NCI-H1694 (cell line): ENCODE results near the gene VPS41.
"Not testable (repeated sequence)": the region's sequence is repeated elsewhere in the genome, so short reads cannot be mapped to it uniquely, and the experiment has no call there.

Source experiments
- DNase-seq: peaks from one replicate; lab custom pipeline; 2025; lab: John Stamatoyannopoulos, UW

VPS41 gene

DNA sequence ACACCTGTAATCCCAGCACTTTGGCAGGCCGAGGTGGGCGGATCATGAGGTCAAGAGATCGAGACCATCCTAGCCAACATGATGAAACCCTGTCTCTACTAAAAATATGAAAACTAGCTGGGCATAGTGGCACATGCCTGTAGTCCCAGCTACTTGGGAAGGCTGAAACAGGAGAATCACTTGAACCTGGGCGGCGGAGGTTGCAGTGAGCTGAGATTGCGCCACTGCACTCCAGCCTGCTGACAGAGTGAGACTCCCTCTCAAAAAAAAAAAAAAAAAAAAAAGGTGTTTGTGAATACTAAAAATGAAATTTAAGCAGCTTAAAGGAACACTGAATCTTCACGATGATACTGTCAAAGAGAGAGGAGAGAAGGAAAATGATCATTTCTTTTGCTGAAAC is 54.0 kb downstream of the VPS41 start:
- DNase-seq = not testable (repeated sequence)

DNA sequence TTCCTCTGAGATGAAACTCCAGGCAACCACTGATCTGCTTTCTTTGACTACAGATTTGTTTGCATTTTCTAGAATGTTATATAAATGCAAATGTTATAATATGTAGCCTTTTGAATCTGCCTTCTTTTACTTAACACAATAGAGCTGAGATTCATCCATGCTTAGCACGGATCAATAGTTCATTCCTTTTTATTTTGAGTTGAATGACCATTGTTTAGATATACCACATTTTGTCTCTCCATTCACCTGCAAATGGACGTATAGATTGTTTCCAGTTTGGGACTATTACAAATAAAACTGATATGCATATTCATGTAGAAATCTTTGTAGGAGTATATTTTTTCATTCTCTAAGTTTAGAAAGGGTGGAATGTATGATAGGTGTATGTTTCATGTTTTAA is 57.7 kb downstream of the VPS41 start:
- no peak for DNase-seq

DNA sequence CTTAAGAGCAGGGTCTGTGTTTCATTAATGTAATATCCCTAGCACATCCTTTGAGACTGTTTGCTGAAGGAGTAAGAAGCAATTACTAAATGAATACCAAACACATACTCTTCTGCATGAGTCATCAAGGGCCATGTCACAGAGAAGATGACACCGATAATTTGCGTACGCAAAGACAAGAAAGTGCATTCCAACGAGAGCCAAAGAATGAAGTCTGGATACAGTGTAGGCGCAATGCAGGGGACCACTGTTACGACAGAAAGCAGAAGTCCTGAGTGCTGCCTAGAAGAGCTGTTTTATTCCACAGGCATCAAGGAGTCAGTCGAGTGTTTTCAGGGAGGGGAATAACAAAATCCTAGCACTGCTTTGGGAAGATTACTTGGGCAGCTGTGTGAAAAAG is 62.7 kb downstream of the VPS41 start:
- DNase-seq = no peak

DNA sequence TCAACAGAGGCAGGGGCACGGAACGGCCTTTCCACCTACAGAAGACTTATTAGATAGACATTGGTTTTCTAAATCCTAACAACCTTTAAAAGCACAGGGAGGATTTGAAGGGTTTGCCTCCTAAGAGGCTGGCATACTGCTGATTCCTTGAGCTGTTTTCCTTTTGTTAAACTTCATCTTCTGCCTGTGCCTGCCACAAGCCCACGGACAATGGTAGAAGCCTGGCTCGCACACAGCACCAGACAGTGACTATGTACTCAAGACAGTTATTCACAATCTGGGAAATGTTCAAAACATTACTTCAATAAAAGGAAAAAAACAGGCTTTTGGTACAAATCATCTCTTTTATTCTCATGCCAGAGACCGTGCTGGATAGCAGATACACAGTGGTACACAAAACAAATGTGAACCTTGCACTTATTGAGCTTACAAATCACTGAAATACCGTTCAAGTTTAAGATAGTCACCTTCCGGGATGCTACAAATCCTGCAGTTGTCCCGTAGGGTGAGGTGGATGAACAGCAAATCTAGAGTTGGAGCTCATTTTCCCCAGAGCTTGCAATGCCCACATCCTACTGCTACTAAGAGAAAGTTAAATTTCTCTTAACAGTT is 63.9 kb downstream of the VPS41 start:
- DNase-seq = no peak

DNA sequence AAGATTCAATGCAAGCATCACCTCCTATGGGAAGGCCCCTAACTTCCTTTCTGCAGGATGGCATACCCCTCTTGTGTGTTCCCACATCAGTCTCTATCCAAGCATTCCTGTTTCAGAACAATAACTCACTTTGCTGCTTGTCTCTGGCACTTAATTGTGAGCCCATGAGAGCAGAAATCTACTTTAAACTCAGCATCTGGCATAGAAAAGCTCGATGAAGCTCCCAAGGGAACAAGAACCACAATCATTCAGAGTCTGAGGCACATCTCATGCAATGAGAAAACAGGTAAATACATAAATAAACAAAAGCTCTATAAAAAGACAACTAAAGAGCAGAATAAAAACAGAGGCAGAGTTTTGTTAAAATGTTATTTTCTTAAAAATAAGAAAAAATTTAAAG is 66.2 kb downstream of the VPS41 start:
- no peak for DNase-seq

DNA sequence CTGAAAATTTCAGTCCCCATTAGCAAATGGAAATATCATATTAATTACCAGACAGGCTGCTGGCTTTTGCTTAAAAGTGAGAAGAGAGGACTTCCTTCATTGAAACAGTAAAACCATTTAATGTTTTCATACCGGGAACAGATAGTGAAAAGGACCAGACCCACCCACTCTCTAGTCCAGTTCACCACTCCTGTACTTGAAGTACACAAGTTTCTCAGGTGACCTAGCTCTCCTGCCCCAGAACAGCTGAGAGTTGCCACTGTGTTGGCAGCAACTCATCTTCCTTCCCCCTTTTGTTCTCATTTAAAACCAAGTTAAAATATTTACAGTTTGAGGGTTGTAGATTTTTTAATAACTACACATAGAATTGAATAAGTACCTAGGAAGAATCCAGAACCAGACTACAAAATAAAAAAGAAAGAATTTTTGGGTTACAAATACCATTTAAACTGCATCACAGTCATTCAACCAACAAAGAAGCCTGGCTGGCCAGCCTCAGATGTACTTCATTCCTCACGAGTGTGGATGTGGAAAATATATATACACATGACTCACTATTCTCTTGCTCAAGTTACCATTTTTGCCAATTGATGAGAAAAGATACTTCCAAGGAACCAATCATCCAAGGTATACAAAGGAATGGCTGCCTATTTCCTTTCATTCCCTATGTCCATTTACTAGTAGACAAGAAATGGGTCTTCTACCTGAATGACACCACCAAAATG is 68.1 kb downstream of the VPS41 start:
- no peak for DNase-seq

DNA sequence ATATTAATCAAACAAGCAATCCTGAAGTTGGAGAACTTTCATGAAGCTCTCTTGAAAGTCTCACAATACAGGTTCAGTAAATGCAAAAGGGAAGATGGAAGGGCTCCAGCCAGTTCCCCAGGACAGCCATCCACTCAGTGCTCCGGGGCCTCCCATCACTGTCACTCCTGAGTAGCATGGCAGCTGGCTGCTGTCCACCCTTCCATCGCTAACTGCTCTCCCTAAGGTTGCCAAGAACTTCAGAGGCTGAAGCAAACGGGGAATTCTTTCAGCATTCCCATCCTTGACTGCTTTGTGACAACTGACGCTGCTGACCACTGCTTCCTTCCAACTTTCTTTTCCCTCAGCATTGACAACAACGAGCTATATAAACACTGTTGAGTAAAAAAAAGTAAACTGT is 69.1 kb downstream of the VPS41 start:
- DNase-seq = no peak

DNA sequence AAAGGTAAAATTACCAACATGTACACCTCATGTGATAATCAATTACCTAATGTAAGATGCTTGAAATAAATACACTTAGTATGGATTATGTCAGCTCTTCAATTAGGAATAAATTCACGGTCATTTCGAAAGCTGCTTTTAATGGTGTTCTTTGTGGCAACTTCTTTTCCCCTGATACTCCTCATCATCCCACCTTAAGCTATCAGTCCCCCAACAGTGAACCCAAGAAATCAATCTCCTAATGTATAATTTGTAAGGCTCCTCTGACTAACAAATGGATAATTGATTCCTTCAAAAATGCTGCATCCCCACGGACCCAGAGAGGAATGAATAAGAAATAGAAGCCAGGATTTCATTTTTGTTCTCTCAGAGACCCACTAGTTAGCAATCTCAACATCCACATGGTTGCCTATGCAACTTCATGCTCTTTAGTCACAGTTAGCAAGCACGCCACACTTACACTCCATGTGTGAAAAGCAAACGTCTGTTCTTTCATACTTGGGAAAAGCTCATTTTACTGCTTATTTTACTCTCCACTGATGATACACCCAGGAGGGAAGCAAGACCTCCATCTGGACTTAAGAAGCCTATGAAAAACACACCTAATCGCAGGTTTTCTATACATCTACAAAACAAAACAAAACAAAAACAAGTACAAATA is 70.1 kb downstream of the VPS41 start:
- no peak for DNase-seq

DNA sequence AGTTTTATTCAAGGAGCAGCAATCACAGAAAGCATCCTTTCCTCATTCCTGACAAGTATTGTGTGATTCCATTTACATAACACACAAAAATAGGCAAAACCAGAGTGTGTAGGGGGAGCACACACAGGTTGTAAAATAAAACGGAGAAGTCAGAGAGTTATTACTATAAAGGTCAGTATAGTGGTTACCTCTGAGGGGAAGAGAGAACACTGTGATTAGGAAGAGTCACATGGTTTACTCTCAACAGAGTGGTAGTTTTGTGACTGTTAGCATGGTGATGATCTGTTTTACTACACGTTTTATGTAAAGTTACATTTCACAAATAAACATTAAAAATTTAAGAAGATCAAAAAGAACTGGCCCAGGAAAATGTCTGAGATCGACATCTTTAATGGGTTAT is 74.6 kb downstream of the VPS41 start:
- DNase-seq = no peak

DNA sequence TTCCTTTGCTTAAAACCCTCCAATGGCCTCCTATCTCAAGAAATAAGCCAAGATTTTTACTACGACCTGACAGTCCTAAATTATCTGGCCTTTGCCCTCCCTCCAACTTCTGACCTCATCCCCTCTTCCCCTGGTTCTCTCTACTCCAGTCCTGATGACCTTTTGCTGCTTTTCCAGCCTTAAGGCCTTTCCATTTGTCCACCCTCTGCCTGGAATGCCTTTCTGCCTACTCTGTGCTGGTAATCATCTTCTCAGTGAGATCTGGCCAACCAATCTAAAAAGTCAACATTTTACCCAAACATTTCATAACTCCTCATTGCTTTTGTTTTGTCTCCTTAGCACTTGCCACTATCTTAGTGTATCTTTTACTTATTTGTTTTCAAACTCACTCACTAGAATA is 75.7 kb downstream of the VPS41 start:
- no peak for DNase-seq

DNA sequence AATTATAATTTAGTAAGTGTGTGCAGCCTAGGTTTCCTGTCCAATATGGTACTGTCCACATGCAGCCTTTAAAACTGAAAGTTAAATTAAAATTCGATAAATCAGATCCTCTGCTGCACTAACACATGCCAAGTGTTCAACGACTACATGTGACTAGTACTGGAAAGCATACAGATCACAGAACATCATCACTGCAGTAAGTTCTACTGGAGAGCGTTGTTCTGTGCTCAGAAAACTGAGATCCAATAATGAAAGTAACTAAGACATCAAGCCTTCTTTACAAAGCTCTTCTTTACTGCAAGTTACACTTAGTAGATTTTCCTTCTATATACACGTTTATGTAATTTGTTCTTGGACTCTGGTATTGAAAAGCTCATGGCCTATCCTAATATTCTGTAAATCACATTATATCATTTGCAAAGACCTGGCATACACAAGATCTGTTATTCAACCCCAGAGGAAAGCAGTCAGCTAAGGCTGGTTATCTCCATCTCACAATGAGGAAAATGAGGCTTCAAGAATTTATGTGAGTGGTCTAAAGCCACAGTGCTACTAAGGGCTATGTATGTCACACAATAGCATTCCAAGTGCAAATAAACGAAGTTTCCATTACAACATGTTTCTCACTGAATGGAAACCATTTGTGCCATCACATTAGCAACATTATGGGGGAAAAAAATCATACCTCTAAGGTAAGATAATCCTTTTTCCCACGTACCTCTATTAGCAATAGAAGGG is 77.6 kb downstream of the VPS41 start:
- no peak for DNase-seq

DNA sequence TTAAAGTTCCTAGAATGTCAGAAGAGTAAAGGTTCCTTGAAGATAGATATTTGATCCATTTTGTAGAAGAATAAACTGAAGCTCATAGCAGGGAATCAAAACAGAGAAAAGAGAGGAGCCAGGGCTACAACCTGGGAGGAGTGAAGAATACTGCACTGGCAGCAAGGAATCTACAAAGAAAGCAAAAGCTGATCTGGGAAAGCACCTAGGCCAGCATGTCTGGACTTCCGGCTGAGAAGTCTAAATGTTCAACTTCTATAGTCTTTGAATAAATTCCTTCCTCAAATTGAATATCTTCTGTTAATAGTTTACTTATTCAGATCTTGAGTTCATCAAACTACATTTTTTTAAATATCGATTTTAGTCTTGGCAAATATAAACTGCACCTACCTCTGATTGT is 78.2 kb downstream of the VPS41 start:
- no peak for DNase-seq

DNA sequence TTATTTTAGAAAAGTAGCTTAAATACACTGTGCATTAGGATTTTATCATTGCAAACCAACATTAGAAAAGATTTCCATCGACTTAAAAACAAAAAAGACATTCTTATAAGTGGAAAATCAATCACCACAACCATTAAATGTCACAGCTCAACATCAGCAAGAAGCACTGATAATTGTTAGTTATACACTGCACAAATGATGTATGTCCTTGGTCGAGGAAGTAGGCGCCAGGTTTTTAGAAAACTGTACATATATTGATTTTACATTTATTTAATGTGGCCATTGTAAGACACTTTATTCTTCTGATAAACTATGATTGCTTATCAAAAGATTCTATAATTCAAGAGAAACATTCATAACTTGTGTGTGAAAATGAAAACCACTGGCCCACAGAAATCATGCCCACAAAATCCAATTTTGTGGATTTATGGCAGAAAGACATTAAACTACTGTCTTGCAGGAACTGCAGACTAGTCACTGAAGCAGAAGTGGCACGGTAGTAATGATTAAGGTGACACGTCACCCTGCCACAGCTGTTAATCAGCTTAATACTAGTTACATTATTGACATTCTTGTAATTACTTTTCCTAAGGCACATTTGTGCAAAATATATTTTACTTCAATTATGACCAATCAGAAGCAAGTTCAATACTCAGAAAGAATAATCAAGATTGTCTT is 79.4 kb downstream of the VPS41 start:
- no peak for DNase-seq

DNA sequence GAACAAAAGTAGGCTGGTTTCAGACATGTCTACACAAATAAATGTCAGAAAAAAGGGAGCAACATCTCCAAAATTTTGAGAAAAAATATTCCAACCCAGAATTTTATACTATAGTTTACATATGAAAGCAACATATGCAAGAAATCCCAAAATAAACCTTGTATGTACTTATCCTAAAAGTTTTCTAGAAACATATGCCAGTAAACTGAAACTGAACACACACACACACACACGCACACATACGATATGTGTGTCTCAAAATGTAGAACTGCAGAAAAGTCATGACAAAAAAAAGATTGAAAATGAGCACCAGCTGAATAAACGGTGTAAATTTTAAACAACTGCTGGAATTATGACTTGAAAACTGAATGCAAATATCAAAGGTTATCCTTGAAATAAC is 81.0 kb downstream of the VPS41 start:
- no peak for DNase-seq

DNA sequence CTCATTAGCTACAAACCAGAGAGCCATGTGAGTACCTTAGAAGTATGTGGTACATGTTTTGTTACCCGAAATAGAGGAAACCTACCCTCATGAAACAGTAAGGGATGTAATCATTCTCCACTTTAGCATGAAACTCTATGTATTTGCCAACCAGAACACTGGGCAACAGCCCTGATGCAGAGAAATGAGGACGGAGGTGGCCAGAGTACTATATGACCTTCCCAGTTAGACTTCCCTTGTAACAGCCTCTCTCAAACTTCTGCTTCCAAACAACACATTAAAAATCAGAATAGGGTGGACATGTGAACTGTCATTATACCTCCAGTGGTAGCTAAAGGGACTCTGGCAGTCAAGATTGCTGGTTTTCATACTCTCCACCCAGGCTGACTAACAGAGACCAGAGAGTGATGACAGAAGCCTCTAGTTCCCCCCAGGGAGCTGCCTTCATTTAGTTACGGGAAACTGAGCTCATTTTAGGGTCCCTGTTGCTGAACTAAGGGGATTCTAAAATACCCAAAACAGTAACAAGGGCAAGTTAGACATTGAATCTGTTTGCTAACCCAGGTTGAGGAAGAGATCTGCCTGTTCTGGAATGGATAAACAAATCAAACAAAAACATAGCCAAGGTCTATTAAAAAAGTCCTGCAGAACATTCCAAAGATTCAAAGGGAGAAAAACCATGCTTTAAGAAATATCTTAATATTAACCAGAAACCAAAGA is 83.1 kb downstream of the VPS41 start:
- no peak for DNase-seq

DNA sequence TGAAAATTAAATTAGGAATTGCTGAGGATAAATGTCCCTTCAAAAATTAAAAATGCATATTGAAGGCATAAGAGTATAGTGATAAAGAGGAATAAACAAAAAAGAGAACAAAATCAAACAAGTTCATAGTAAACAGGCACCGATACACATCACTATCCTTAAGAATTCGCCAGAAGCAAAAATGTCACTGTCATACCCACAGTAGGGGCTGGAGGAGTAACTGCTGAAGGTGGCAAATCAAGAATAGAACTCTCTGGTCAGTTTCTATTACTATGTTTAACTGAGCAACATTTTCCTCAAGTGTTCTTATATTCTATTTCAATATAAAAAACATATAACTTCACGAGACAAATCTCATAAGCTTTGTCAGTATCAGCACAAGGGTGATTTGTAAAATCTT is 84.0 kb downstream of the VPS41 start:
- DNase-seq = no peak

DNA sequence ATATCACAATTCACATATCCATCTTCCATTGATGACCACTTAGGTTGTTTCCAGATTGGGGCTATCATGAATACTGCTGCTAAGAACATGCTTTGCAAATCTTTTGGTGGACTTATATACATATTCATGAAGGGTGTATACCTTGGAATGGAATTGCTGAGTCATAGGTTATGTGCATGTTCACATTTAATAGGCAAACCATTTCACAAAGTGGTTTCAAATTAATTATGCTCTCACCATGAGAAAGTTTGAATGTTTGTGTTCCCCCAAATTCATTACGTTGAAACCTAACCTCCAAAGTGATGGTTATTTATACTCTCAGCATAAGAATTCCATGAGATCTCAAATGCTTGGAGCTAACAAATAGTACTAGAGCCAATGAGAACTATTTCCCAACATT is 86.4 kb downstream of the VPS41 start:
- no peak for DNase-seq

DNA sequence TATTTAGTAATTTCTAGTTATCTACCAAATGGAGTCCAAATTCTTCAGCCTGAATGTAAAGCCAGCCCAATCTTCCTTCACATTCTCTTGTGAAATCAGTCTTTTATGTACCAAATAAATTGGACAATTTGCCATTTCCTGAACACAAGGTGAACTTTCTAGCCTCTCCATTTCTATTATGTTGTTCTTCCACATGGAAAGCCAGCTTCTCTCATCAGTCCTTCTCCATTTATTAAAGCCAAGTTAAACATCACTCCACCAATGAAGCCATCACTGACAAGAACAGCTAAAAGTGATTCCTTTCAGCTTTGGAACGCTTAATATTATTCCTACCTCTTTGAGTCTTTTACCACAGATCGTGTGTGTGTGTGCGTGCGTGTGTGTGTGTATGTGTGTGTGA is 88.4 kb downstream of the VPS41 start:
- no peak for DNase-seq

DNA sequence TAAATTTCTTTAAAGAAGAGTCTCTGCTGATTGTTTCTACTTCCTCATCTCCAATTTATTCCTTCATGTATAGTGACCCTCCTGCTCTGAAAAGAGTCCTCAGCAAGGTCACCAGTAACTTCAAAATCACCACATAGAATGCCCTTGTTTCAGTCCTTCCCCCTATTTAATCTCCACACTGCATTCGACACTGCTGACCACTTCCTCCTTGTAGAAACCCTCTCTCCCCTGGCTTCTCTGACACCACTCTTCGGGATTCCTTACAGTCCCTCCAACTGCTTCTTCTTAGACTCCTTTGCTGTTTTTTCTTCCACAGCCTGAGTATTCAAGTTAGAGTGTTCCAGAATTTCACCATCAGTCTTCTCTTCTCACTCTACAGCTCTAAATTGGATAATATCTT is 89.5 kb downstream of the VPS41 start:
- DNase-seq = no peak

DNA sequence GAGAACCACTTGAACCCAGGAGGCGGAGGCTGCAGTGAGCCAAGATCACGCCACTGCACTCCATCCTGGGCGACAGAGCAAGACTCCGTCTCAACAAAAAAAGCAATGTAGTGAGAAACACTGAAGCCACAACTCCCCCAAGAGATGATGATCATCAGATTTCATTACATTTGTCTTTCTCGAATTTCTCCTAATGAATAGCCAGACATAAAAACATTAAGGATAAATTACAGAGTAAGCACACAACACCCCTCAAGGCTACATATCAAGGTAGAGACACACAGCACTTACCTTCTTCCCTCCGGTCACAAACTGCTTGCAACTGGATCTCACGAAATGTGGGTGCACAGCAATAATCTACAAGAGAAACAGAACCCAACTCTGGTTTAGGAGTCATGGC is 91.5 kb downstream of the VPS41 start:
- DNase-seq = no peak

DNA sequence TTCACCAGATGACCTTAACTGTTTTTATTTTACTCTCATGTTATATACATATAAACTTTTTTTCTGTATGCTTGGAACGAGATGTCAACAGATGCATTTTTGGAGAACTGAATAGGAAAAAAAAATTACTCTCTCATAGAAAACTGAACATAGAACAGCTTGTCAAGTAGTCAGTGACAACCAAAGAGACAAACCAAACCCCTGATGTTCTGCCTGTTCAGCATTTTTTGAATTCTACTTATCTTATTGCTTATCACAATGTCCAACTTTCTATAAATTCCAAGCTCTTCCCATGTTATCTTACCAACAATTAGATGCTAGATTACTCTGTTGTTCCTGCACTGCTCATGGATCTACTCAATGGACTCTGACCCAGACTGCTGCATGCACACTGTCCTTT is 95.2 kb downstream of the VPS41 start:
- DNase-seq = no peak

DNA sequence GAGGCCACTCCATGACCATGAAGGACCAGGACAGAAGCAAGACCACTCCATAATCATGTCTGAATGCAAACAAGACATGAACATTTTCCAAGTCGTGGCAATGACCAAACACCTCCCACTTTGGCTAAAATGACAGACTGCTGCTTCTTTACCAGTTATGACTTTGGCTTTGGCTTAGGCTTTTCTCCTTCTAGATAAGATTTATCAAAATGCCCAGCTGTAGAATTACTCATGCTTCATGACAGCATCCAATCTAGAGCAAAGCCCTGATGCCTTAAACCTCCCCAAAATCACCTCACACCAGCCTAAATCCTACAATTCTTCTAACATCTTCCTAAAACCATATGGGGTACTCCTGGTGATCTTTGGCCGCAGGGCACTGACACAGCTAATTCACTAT is 102.1 kb downstream of the VPS41 start:
- no peak for DNase-seq
